Gastrocnemius medialis (tissue), 4 donors: Measurements from ENCODE around the gene MED16.

Experiments
- CTCF ChIP-seq, 5 experiments: fragments of 450-650 bp in 3 of 5; fragments of 200-600 bp in 2 of 5; sonication (generic) in 2 of 5; IDR thresholded peaks in 4 of 5; conservative IDR thresholded peaks in 1 of 5; 1 replicate in 4 of 5; 2 replicates in 1 of 5; pipeline ENCODE4 v1.5.1; 2016 to 2019; ENCODE audit warnings: antibody characterized with exemption in 5 of 5, mild to moderate bottlenecking in 3 of 5, moderate library complexity in 3 of 5
- POLR2A ChIP-seq, 2 donors: fragments of 450-650 bp; IDR thresholded peaks; one replicate each; pipeline ENCODE4 v1.6.1; 2017; ENCODE audit warnings: antibody characterized with exemption in 2 of 2, mild to moderate bottlenecking in 2 of 2, moderate library complexity in 2 of 2

- TF ChIP-seq CTCF (IDR thresholded peaks at IDR 0.05 in 4 of 5, conservative IDR thresholded peaks at IDR 0.05 in 1 of 5) (no peak), POLR2A (IDR thresholded peaks at IDR 0.05) (no peak)
These were observed 49.7 kb downstream of the MED16 start for GRCh38 chr19:843180-843835.
